ENCODE measurements around the gene TTC23L.

Gene TTC23L

GRCh38 chr5:34868791-34869190, 29.8 kb downstream of the TTC23L start:
- TF ChIP-seq CTCF (conservative IDR thresholded peaks at IDR 0.05), result no peak
- H3K27ac ChIP-seq, result no peak overlapping the region

GRCh38 chr5:34869256-34869655, 30.3 kb downstream of the TTC23L start:
- no peak for TF ChIP-seq CTCF (conservative IDR thresholded peaks at IDR 0.05)
- H3K27ac ChIP-seq, result no peak overlapping the region

GRCh38 chr5:34870382-34870781, 31.4 kb downstream of the TTC23L start:
- no peak overlapping the region for H3K27ac ChIP-seq

GRCh38 chr5:34876275-34876674, 37.3 kb downstream of the TTC23L start:
- TF ChIP-seq CTCF (conservative IDR thresholded peaks at IDR 0.05), result no peak
- H3K27ac ChIP-seq, result no peak overlapping the region

More at GRCh38 chr5:34870382-34870781, 31.4 kb downstream of the TTC23L start:
- TF ChIP-seq CTCF (conservative IDR thresholded peaks at IDR 0.05), result no peak

- no peak for TF ChIP-seq CTCF (conservative IDR thresholded peaks at IDR 0.05)
- no peak overlapping the region for H3K27ac ChIP-seq
Measured at GRCh38 chr5:34881246-34881645, 42.3 kb downstream of the TTC23L start.

- no peak overlapping the region for H3K27ac ChIP-seq
- no peak for TF ChIP-seq CTCF (conservative IDR thresholded peaks at IDR 0.05)
Measured at GRCh38 chr5:34886392-34887119, 47.6 kb downstream of the TTC23L start.

- no peak overlapping the region for H3K27ac ChIP-seq
- TF ChIP-seq CTCF (conservative IDR thresholded peaks at IDR 0.05), result no peak
Measured at GRCh38 chr5:34889394-34889793, 50.4 kb downstream of the TTC23L start.

All from VCaP (cell line).